OCI-LY7 (cell line): Measurements from ENCODE around the gene SPPL2B. TPM values are rescaled to one million over a fixed set of nuclear protein-coding genes. Genes with fewer than 3 reads are reported as not detected.

Source experiments
- BruUV-seq: library from RNA; stranded (reverse); fragments of 400-500 nt; replicated peaks from 2 replicates; lab custom pipeline; 2021; lab: Mats Ljungman, UMichigan
- CTCF ChIA-PET: fragments of 300-600 bp; sonication (Branson Sonifier 250); formaldehyde crosslinking; loops from one replicate; lab custom pipeline; 2022; ENCODE audit warnings: antibody characterized with exemption; ENCODE audit not compliant: unreplicated experiment; lab: Charles Lee
- POLR2A ChIA-PET: fragments of 300-600 bp; sonication (Branson Sonifier 250); formaldehyde crosslinking; loops from one replicate; lab custom pipeline; 2022; ENCODE audit warnings: antibody characterized with exemption; lab: Charles Lee
- DNase-seq: peaks from one replicate; pipeline ENCODE4 v3.0.0-alpha.2; 2015; ENCODE audit warnings: low spot score
- H2AFZ ChIP-seq: fragments of 200-600 bp; sonication (generic), shearing (Covaris generic); 2 replicates; pipeline ENCODE4 v1.6.1; 2014; ENCODE audit warnings: mild to moderate bottlenecking, antibody characterized with exemption, low read length, moderate library complexity
- H3K27ac ChIP-seq: fragments of 200-600 bp; sonication (generic); 2 replicates; pipeline ENCODE4 v1.5.1; 2014; ENCODE audit warnings: mixed run types, low read depth, mild to moderate bottlenecking, moderate library complexity, low read length, inconsistent platforms; ENCODE audit not compliant: poor library complexity, severe bottlenecking
- H3K36me3 ChIP-seq: fragments of 200-600 bp; sonication (generic); 2 replicates; pipeline ENCODE4 v1.6.1; 2014; ENCODE audit warnings: mild to moderate bottlenecking, antibody characterized with exemption, low read length, moderate library complexity, mixed read lengths; ENCODE audit not compliant: insufficient read depth
- H3K4me1 ChIP-seq: fragments of 200-600 bp; sonication (generic); 2 replicates; pipeline ENCODE4 v1.5.1; 2014; ENCODE audit warnings: mild to moderate bottlenecking, low read length; ENCODE audit not compliant: insufficient read depth, poor library complexity, severe bottlenecking
- H3K4me2 ChIP-seq: fragments of 200-600 bp; sonication (generic); 2 replicates; pipeline ENCODE4 v1.6.1; 2014; ENCODE audit warnings: mild to moderate bottlenecking, low read length
- H3K4me3 ChIP-seq: fragments of 200-600 bp; sonication (generic); 2 replicates; pipeline ENCODE4 v1.5.1; 2014; ENCODE audit warnings: mild to moderate bottlenecking, low read depth, low read length; ENCODE audit not compliant: poor library complexity, severe bottlenecking
- H3K79me2 ChIP-seq: fragments of 200-600 bp; sonication (generic); 2 replicates; pipeline ENCODE4 v1.6.1; 2016; ENCODE audit warnings: low read depth, mild to moderate bottlenecking, low read length, moderate library complexity, mixed read lengths; ENCODE audit not compliant: insufficient read depth
- H3K9me2 ChIP-seq: fragments of 200-600 bp; sonication (generic); 2 replicates; pipeline ENCODE4 v1.6.1; 2016; ENCODE audit warnings: mild to moderate bottlenecking, low read length, mixed read lengths; ENCODE audit not compliant: insufficient read depth
- H3K9me3 ChIP-seq: fragments of 200-600 bp; sonication (generic); 2 replicates; pipeline ENCODE4 v1.6.1; 2014; ENCODE audit warnings: mild to moderate bottlenecking, mixed run types, low read length, mixed read lengths
- H4K20me1 ChIP-seq: fragments of 200-600 bp; sonication (generic); 2 replicates; pipeline ENCODE4 v1.6.1; 2014; ENCODE audit warnings: mild to moderate bottlenecking, antibody characterized with exemption, low read length, moderate library complexity, mixed read lengths; ENCODE audit not compliant: insufficient read depth
- EZH2phosphoT487 ChIP-seq: fragments of 200-600 bp; sonication (generic); IDR thresholded peaks from 2 replicates; pipeline ENCODE4 v1.6.1; 2018; ENCODE audit warnings: low read depth, borderline replicate concordance, mild to moderate bottlenecking, mixed run types, antibody characterized with exemption, low read length, moderate library complexity, mixed read lengths
- intact Hi-C: fragments of 100-400 bp; cut with micrococcal nuclease; formaldehyde crosslinking; loops from one replicate; pipeline ENCODE4 v1.10.0; 2022; ENCODE audit not compliant: unreplicated experiment
- total RNA-seq, 2 experiments: library from RNA; depleted of rRNA in 1 of 2; stranded (reverse); fragments of >200 nt in 1 of 2; shearing (Covaris generic) in 1 of 2; gene quantifications; 2 replicates each; pipeline ENCODE4 v1.2.3, GENCODE V29; 2014 to 2022
- TF ChIP-seq, protein P1 (sequence below): fragments of 200-600 bp; sonication (generic); conservative IDR thresholded peaks from 2 replicates; pipeline ENCODE4 v1.5.1; 2014; ENCODE audit warnings: mild to moderate bottlenecking, antibody characterized with exemption, low read length, moderate library complexity, mixed read lengths

Gene SPPL2B
- total RNA-seq, 2 experiments from 2014 or later, result 106 to 191 TPM

DNA sequence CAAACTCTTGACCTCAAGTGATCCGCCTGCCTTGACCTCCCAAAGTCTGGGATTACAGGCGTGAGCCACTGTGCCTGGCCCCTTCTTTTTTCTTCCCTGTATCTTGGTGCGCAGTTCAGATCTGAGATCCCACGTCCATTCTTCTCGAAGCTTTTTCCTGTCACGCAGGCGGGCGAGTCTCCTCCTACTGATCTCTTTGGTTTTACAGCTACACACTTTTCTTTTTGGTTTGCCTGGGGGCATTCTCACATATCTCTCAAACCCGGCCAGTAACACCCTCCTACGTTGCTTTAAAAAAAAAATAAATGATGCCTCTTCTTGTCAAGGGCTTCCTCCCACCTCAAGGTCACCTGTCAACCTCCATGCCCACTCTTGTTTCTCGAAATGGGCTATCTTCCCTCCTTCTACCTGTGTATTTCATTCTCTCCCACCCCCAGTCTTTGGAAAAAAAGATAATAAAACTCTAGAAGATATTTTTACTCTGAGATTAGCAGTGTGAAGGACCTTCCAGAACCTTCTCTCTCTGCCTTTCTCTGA lies 43.7 kb downstream of the SPPL2B start:
- Histone ChIP-seq H3K9me3 (peaks cover 4% of the 10 kb centered on the region; the same call in 1 of the 2 replicates), H4K20me1 (no peaks in the 10 kb centered on the region), H3K4me1 (no peaks in the 10 kb centered on the region), H3K4me3 (no peak overlapping the region), H3K79me2 (no peaks in the 10 kb centered on the region), H2AFZ (no peak overlapping the region), H3K36me3 (no peaks in the 10 kb centered on the region), H3K4me2 (no peak overlapping the region), H3K9me2 (no peaks in the 10 kb centered on the region), H3K27ac (no peak overlapping the region)
- ChIA-PET POLR2A (interaction anchor here (0.6 to 0.7 kb wide), 2 partner anchors 13 to 395 kb away, joined by 3 read pairs; no protein-coding TSS in a partner anchor), CTCF (no interaction called here)
- DNase-seq, result no peak
- TF ChIP-seq, protein P1, sequence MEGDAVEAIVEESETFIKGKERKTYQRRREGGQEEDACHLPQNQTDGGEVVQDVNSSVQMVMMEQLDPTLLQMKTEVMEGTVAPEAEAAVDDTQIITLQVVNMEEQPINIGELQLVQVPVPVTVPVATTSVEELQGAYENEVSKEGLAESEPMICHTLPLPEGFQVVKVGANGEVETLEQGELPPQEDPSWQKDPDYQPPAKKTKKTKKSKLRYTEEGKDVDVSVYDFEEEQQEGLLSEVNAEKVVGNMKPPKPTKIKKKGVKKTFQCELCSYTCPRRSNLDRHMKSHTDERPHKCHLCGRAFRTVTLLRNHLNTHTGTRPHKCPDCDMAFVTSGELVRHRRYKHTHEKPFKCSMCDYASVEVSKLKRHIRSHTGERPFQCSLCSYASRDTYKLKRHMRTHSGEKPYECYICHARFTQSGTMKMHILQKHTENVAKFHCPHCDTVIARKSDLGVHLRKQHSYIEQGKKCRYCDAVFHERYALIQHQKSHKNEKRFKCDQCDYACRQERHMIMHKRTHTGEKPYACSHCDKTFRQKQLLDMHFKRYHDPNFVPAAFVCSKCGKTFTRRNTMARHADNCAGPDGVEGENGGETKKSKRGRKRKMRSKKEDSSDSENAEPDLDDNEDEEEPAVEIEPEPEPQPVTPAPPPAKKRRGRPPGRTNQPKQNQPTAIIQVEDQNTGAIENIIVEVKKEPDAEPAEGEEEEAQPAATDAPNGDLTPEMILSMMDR, result no peak
- intact Hi-C loops, result no loop called here
- BruUV-seq, result no TSS peak

DNA sequence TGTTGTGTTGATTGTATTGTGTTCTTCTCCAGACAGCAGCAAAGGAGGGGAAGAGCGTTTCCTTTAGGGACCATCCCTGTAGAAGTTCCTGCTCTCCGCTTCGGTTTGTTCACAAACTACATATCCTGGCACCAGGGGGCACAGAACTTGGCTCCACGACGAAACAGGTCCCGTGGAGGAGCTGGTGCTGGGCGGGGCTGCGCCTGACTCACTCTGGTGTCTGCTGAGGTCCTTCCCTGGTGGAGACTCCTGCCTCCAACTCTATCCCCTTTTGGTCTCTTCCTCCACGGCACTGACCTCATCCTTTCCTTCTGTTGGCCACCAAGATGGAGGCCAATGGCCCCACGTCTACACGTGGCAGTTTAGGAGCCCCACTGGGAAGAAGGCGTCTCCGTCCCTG lies 46.3 kb downstream of the SPPL2B start:
- H3K4me1 ChIP-seq, result no peaks in the 10 kb centered on the region
- no peak overlapping the region for H3K27ac ChIP-seq
- BruUV-seq, result no TSS peak
- peaks cover 8% of the 10 kb centered on the region; the same call in 1 of the 2 replicates for H3K9me3 ChIP-seq
- no peaks in the 10 kb centered on the region for H3K9me2 ChIP-seq
- POLR2A ChIA-PET, result interaction anchor here (0.6 kb wide), 1 partner anchor 11 kb away, joined by 3 read pairs; no protein-coding TSS in a partner anchor
- H3K4me3 ChIP-seq, result no peak overlapping the region
- no peaks in the 10 kb centered on the region for H3K36me3 ChIP-seq
- H3K4me2 ChIP-seq, result no peak overlapping the region
- DNase-seq, result no peak
- CTCF ChIA-PET, result no interaction called here
- TF ChIP-seq, protein P1, result no peak
- no peak for TF ChIP-seq EZH2phosphoT487
- intact Hi-C loops, result no loop called here
- H3K79me2 ChIP-seq, result no peaks in the 10 kb centered on the region
- H2AFZ ChIP-seq, result no peak overlapping the region
- no peaks in the 10 kb centered on the region for H4K20me1 ChIP-seq

DNA sequence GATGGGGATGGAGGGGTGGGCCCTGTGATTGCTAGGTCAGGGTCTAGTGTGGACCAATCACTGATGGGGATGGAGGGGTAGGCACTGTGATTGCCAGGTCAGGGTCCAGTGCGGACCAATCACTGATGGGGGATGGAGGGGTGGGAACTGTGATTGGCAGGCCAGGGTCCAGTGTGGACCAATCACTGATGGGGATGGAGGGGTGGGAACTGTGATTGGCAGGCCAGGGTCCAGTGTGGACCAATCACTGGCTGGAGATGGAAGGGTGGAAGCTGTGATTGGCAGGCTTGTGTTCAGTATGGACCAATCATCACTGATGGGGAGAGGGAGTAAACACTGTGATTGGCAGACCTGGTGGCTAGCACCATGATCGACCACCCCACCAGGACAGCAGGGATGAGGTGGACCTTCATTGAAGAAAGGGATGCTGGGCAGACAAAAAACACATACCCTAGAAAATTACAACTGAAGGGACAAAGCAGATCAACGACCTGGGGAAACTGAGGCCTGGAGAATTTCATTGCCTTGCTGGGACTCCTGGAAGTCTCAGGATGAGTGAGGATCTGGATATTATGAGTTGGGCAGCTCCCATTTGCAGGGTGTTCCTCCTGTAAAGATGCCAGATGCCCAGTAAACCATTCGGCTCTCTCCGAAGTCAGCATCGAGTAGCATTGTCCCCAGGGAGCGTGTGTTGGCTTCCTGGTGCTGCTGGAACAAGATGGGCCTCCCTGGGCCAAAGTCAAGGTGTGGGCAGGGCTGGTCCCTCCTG lies 47.1 kb downstream of the SPPL2B start:
- no peaks in the 10 kb centered on the region for H4K20me1 ChIP-seq
- TF ChIP-seq, protein P1, result no peak
- no peak for TF ChIP-seq EZH2phosphoT487
- H3K27ac ChIP-seq, result no peak overlapping the region
- H3K4me1 ChIP-seq, result no peaks in the 10 kb centered on the region
- H3K9me3 ChIP-seq, result peaks cover 12% of the 10 kb centered on the region; the same call in 1 of the 2 replicates
- BruUV-seq, result no TSS peak
- H2AFZ ChIP-seq, result no peak overlapping the region
- H3K4me2 ChIP-seq, result no peak overlapping the region
- no peaks in the 10 kb centered on the region for H3K36me3 ChIP-seq
- H3K4me3 ChIP-seq, result no peak overlapping the region
- intact Hi-C loops, result no loop called here
- ChIA-PET POLR2A (no interaction called here), CTCF (no interaction called here)
- DNase-seq, result peak; percentile 25
- H3K79me2 ChIP-seq, result no peaks in the 10 kb centered on the region
- no peaks in the 10 kb centered on the region for H3K9me2 ChIP-seq
